ENCODE results near the gene SLC17A4.
"Not testable (repeated sequence)": the region's sequence is repeated elsewhere in the genome, so short reads cannot be mapped to it uniquely, and the experiment has no call there.

SLC17A4 gene

GRCh38 chr6:25754535-25754934 lies at the start of gene SLC17A4:
Gene SLC17A4, plus strand, starts transcription at chr6:25754742. Its CDS starts 7,221 bp downstream, at chr6:25761963.
- DNase-seq, result no peak

GRCh38 chr6:25706314-25707014 lies 48.1 kb upstream of the SLC17A4 start:
- no peak for DNase-seq

- DNase-seq, result no peak
Observed at GRCh38 chr6:25709761-25710160, 44.8 kb upstream of the SLC17A4 start.

- DNase-seq, result no peak
Observed at GRCh38 chr6:25710287-25710686, 44.3 kb upstream of the SLC17A4 start.

- DNase-seq, result no peak
Observed at GRCh38 chr6:25713824-25714223, 40.7 kb upstream of the SLC17A4 start.

- no peak for DNase-seq
Observed at GRCh38 chr6:25714765-25715164, 39.8 kb upstream of the SLC17A4 start.

GRCh38 chr6:25715794-25716193 lies 38.7 kb upstream of the SLC17A4 start:
- DNase-seq, result no peak

- no peak for DNase-seq
Observed at GRCh38 chr6:25717866-25718740, 36.4 kb upstream of the SLC17A4 start.

- DNase-seq, result no peak
Observed at GRCh38 chr6:25726122-25726911, 28.2 kb upstream of the SLC17A4 start.

- DNase-seq, result no peak
Observed at GRCh38 chr6:25727028-25727427, 27.5 kb upstream of the SLC17A4 start.

- no peak for DNase-seq
Observed at GRCh38 chr6:25730907-25731306, 23.6 kb upstream of the SLC17A4 start.

- no peak for DNase-seq
Observed at GRCh38 chr6:25731721-25732120, 22.8 kb upstream of the SLC17A4 start.

- no peak for DNase-seq
Observed at GRCh38 chr6:25732468-25733198, 21.9 kb upstream of the SLC17A4 start.

- no peak for DNase-seq
Observed at GRCh38 chr6:25735261-25735660, 19.3 kb upstream of the SLC17A4 start.

GRCh38 chr6:25743868-25744267 lies 10.7 kb upstream of the SLC17A4 start:
- no peak for DNase-seq

- DNase-seq, result no peak
Observed at GRCh38 chr6:25745836-25746235, 8.7 kb upstream of the SLC17A4 start.

GRCh38 chr6:25746968-25747367 lies 7.6 kb upstream of the SLC17A4 start:
- no peak for DNase-seq

GRCh38 chr6:25747477-25747876 lies 7.1 kb upstream of the SLC17A4 start:
- no peak for DNase-seq

- no peak for DNase-seq
Observed at GRCh38 chr6:25748049-25748448, 6.5 kb upstream of the SLC17A4 start.

GRCh38 chr6:25748601-25749517 lies 5.7 kb upstream of the SLC17A4 start:
- DNase-seq, result not testable (repeated sequence)

- no peak for DNase-seq
Observed at GRCh38 chr6:25749837-25750236, 4.7 kb upstream of the SLC17A4 start.

- no peak for DNase-seq
Observed at GRCh38 chr6:25750906-25751305, 3.6 kb upstream of the SLC17A4 start.
